Esophagus mucosa (tissue), 1 donor: Measurements from ENCODE around the gene FGA. TPM values are rescaled to one million over a fixed set of nuclear protein-coding genes. Genes with fewer than 3 reads are reported as not detected.

Source experiments
- ATAC-seq: fragments of 200-7000 bp; cut with Tn5 transposase; one replicate; pipeline ENCODE4 v1.9.1; 2020
- total RNA-seq: library from RNA; stranded (reverse); gene quantifications from one replicate; pipeline ENCODE4 v1.2.4, GENCODE V29; 2023
- donor health status: DM: yes; HTN: yes; CAD: no.

FGA gene
- total RNA-seq, 1 donor from 2014 or later: 0.64 TPM

DNA sequence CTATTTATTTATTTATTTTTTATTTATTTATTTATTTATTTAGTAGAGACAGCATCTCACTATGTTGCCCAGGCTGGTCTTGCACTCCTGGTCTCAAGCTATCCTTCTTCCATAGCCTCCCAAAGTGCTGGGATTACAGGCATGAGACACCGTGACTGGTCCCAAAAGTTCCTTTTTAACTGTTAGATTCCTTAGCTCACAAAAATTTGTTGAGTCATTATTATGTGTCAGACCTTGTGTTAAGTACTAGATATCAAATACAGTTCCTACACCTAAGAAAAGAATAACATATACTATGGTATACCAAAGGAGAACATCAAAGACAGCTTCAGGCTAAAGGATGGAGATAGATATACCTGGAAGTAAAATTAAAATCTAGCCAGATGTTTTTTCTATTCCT, 11.6 kb downstream of the FGA start:
- no peak for ATAC-seq

DNA sequence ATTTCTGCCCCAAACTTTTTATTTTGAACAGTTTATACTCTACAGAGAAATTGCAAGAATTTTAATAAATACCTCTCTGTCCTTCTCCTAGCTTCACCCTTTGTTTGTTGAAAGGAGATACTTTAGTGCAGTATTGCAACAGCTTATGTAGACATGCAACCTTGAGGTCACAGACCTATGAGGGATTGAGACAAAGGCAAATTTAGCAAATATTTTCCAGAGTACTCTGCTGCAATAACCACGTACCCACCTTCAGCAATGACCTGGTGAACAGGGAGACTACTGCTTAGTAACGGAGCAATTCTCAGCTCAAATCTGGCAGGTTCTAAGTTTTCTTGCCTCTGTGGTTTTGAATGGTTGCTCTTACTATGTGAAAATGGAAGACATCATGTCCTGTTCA, 13.2 kb downstream of the FGA start:
- no peak for ATAC-seq

GRCh38 chr4:154574311-154574710, 16.2 kb downstream of the FGA start:
- ATAC-seq: no peak

- ATAC-seq: no peak
Measured at GRCh38 chr4:154573190-154573870, 17.2 kb downstream of the FGA start.

DNA sequence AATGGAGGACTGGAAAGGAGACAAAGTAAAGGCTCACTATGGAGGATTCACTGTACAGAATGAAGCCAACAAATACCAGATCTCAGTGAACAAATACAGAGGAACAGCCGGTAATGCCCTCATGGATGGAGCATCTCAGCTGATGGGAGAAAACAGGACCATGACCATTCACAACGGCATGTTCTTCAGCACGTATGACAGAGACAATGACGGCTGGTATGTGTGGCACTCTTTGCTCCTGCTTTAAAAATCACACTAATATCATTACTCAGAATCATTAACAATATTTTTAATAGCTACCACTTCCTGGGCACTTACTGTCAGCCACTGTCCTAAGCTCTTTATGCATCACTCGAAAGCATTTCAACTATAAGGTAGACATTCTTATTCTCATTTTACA, 21.0 kb downstream of the FGA start:
- ATAC-seq: no peak

GRCh38 chr4:154569028-154569427, 21.5 kb downstream of the FGA start:
- no peak for ATAC-seq

DNA sequence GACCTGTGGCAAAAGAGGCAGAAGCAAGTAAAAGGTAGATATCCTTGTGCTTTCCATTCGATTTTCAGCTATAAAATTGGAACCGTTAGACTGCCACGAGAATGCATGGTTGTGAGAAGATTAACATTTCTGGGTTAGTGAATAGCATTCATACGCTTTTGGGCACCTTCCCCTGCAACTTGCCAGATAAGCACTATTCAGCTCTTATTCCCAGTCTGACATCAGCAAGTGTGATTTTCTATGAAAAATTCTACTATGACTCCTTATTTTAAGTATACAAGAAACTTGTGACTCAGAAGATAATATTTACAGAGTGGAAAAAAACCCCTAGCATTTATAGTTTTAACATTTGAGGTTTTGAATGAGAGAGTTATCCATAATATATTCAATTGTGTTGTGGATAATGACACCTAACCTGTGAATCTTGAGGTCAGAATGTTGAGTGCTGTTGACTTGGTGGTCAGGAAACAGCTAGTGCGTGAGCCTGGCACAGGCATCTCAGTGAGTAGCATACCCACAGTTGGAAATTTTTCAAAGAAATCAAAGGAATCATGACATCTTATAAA, 23.8 kb downstream of the FGA start:
- no peak for ATAC-seq

DNA sequence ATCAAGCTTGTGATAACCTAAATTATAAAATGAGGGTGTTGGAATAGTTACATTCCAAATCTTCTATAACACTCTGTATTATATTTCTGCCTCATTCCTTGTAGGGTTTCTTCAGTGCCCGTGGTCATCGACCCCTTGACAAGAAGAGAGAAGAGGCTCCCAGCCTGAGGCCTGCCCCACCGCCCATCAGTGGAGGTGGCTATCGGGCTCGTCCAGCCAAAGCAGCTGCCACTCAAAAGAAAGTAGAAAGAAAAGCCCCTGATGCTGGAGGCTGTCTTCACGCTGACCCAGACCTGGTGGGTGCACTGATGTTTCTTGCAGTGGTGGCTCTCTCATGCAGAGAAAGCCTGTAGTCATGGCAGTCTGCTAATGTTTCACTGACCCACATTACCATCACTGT, 24.8 kb downstream of the FGA start:
- no peak for ATAC-seq

DNA sequence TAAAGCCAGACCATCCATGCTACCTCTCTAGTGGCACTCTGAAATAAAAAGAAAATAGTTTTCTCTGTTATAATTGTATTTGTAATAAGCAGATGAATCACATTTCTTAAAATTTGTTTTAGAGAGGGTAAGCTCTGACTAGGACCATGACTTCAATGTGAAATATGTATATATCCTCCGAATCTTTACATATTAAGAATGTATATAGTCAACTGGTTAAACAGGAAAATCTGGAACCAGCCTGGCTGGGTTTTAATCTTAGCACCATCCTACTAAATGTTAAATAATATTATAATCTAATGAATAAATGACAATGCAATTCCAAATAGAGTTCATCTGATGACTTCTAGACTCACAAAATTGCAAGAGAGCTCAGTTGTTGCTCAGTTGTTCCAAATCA, 26.2 kb downstream of the FGA start:
- peak; percentile 79 for ATAC-seq

- no peak for ATAC-seq
Measured at GRCh38 chr4:154562697-154563254, 27.8 kb downstream of the FGA start, which contains the start of gene FGB. TSS of gene FGB (plus strand) at chr4:154563011. CDS start at chr4:154563019, 8 bp downstream.

DNA sequence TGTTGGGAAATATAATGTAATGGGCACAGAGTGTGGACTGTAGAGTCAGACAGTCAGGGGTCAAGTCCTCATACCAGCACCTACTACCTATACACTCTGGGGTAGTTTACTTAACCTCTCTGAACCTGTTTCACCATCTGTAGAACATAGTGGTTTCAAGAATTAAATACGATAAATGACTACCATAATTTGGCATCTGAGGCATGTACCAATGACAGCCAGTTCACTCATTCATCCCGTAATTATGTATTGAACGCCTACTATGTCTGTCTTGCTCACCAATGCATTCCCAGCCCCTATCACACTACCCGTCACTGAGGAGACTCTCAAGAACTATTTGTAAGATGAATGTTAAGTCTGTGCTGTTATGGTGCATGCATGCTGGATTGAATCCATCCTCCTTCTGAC, 29.7 kb downstream of the FGA start:
- no peak for ATAC-seq

DNA sequence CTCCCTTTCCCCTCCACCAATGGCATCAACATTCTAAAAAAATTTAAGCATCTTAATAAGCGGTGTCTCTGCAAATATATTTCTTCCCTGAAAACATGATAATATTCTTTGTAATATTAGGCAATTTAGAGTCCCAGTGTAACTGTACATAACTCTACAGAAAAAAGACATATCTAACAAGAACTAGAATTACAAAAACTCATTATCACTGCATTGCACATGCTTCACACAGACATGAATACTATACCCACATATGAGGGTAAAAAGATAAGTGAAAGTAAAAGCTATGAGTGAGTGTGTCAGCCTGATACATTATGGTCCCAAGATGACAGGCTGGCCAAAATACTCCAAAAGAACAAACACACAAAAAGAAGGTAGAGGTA, 30.1 kb downstream of the FGA start:
- no peak for ATAC-seq

DNA sequence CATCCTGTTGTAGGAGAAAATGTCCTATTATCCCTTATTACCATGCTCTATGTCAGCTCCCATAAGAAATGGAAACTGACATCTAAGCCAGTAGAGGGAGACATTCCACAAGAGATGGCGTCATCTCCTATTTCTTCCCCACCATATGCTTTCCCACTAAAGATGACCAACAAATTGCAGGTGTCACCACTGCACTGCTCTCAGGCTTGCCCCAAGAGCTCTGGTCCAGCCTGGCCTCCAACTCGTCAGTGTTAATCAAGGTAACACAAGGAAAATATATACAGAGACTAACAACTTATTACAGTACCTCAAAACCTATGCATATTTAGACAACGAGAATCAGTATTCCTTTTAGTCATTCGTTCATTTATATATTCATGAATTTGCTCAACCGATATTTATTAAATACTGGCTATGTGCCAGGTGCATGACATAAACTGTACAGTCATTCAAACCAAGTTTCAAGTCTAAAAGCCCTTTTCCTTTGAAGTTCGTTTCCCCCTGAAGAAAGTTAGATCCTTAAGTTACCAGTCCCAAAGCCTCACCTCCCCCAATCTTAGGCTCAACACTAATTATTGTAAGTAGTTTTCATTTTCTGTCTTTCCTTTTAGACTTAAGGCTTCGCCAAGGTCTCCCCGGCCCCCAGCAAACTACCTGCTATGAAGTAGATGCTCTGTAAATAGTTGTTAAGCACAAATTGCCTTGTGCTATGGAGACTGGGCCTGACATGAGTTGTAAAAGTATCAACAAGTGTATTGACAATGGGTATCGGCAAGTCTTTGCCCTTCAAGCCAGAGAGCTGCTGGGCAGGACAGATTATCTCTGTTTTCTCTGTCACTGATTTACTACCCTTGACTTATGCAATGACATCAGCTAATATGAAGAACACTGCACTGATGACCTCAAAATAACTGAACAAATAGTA, 30.8 kb downstream of the FGA start:
- peak; percentile 73 for ATAC-seq

GRCh38 chr4:154559141-154559493, 31.4 kb downstream of the FGA start:
- peak; percentile 15 for ATAC-seq

DNA sequence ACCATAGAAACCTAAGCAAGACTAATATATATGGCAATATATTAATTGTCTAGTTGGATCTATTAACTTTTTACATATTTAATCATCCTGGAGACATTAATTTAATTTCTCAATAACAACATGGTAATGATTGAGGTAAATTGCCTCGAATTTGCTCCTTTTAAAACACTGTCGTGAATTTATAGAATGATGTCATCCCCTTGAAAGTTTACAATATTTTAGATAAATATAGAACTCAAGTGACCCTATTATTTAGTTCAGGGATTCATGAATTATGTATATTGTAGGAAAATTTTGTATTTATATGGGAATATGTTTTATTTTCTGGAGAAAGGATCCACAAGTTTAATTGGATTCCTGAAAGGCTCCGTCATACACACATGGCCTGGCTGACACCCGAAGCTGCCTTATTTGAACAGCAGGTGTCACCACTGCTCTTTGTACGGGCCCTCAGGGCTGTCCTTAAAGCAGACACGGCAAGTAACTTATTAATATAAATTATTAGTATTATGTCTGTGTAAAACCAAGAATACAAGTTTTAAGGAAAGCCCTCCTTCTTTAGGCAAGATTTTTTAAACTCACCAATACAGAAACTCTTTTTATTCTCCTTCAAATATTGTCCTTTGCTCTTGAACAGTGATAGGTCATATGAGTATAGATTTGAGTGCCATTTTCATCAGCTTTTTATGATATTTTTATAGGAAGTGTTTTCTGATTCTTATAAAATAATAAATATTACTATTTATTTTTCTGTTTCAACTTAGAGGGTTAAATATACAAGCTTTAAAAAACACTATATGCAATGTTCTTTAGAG, 38.5 kb downstream of the FGA start:
- peak; percentile 78 for ATAC-seq

GRCh38 chr4:154549894-154550790, 40.4 kb downstream of the FGA start, which contains the start of gene PLRG1:
TSS of gene PLRG1 (minus strand) at chr4:154550400. CDS start at chr4:154550308, 92 bp downstream.
- ATAC-seq: peak; percentile 100

- ATAC-seq: no peak
Measured at GRCh38 chr4:154545689-154546088, 44.9 kb downstream of the FGA start.

DNA sequence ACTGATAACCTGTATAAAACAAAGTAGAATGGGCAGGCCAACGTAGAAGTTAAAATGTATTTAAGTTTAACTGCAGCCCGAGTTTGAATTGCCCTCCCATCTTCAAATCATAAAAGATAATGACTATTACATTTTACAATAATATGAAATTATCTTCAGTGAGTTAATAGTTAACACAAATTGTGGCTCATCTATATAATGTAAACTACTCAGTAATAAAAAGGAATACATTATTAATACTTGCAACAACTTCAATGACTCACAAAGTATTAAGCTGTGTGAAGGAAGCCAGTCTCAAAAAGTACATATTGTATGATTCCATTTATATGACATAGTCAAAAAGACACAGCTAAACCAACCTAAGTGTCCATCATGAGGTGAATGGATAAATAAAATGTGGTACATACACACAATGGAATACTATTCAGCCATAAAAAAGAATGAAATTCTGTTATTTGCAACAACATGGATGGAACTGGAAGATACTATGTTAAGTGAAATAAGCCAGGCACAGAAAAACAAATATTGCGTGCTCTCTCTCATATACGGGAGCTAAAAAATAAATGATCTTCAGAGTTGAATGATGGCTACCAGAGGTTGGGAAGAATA, 48.2 kb downstream of the FGA start:
- no peak for ATAC-seq
